Uterus (tissue), 2 donors: Measurements from ENCODE around the gene PCGF2.

Experiments
- POLR2A ChIP-seq, 2 donors: fragments of 450-650 bp; IDR thresholded peaks; one replicate each; pipeline ENCODE4 v1.6.1; 2016; ENCODE audit warnings: antibody characterized with exemption in 2 of 2, mild to moderate bottlenecking in 1 of 2, moderate library complexity in 1 of 2
- TF ChIP-seq, protein P1 (sequence below), 4 experiments: fragments of 200-600 bp in 2 of 4; fragments of 450-650 bp in 2 of 4; sonication (generic) in 2 of 4; IDR thresholded peaks; one replicate each; pipeline ENCODE4 v1.5.1; 2016 to 2019; ENCODE audit warnings: antibody characterized with exemption in 4 of 4, mild to moderate bottlenecking in 2 of 4, moderate library complexity in 1 of 4

DNA sequence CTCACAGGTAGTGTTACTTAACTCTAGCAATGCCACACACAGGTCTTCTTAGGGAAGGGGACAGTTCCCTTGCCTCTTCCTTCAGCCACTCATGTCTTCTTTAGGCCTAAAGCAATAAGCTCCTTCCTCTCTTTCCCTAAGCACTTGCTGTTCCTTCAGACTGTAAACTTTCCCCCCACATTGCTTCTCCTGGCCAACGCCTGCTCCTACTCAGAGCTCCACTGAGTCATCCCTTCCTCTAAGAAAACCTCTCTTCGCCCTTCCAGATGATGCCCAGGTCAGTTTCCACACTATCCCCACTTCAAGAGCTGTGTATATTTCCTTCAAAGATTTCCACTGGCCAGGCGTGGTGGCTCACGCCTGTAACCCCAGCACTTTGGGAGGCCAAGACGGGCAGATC, 60.9 kb downstream of the PCGF2 start:
- no peak for TF ChIP-seq POLR2A (IDR thresholded peaks at IDR 0.05)
- TF ChIP-seq, protein P1, sequence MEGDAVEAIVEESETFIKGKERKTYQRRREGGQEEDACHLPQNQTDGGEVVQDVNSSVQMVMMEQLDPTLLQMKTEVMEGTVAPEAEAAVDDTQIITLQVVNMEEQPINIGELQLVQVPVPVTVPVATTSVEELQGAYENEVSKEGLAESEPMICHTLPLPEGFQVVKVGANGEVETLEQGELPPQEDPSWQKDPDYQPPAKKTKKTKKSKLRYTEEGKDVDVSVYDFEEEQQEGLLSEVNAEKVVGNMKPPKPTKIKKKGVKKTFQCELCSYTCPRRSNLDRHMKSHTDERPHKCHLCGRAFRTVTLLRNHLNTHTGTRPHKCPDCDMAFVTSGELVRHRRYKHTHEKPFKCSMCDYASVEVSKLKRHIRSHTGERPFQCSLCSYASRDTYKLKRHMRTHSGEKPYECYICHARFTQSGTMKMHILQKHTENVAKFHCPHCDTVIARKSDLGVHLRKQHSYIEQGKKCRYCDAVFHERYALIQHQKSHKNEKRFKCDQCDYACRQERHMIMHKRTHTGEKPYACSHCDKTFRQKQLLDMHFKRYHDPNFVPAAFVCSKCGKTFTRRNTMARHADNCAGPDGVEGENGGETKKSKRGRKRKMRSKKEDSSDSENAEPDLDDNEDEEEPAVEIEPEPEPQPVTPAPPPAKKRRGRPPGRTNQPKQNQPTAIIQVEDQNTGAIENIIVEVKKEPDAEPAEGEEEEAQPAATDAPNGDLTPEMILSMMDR (IDR thresholded peaks at IDR 0.05): no peak
